Neural cell (in vitro differentiated cells): ENCODE results near the gene SLMAP. TPM values are rescaled to one million over a fixed set of nuclear protein-coding genes. Genes with fewer than 3 reads are reported as not detected.

ENCODE experiments used
- H2AFZ ChIP-seq: fragments of 200-600, 300-800 bp; sonication (generic), shearing (Covaris generic); 2 replicates; pipeline ENCODE4 v1.6.0; 2014; ENCODE audit warnings: low read depth, mild to moderate bottlenecking, antibody characterized with exemption, low read length, moderate library complexity
- H3F3A ChIP-seq: fragments of 200-600 bp; shearing (Covaris generic); 2 replicates; pipeline ENCODE4 v1.6.1; 2016; ENCODE audit warnings: mild to moderate bottlenecking, moderate library complexity, mixed read lengths, antibody characterized with exemption, low read length; ENCODE audit not compliant: insufficient read depth, poor library complexity, severe bottlenecking
- H3K27ac ChIP-seq: fragments of 200-600, 300-800 bp; sonication (generic), shearing (Covaris generic); 2 replicates; pipeline ENCODE4 v1.5.1; 2014; ENCODE audit warnings: mild to moderate bottlenecking, low read length, moderate library complexity
- H3K27me3 ChIP-seq: fragments of 300-800, 200-600 bp; sonication (generic), shearing (Covaris generic); 2 replicates; pipeline ENCODE4 v1.6.0; 2014; ENCODE audit warnings: mild to moderate bottlenecking, low read depth, low read length, moderate library complexity; ENCODE audit not compliant: insufficient read depth
- H3K36me3 ChIP-seq: fragments of 300-800, 200-600 bp; sonication (generic), shearing (Covaris generic); 2 replicates; pipeline ENCODE4 v1.5.1; 2014; ENCODE audit warnings: mild to moderate bottlenecking, antibody characterized with exemption, low read length, moderate library complexity; ENCODE audit not compliant: insufficient read depth
- H3K4me2 ChIP-seq: fragments of 300-800, 200-600 bp; sonication (generic), shearing (Covaris generic); 2 replicates; pipeline ENCODE4 v1.6.0; 2014; ENCODE audit warnings: mild to moderate bottlenecking, low read length
- H3K4me3 ChIP-seq: fragments of 300-800, 200-600 bp; sonication (generic), shearing (Covaris generic); 2 replicates; pipeline ENCODE4 v1.5.1; 2014; ENCODE audit warnings: mild to moderate bottlenecking, low read length, moderate library complexity
- H3K79me2 ChIP-seq: fragments of 200-600 bp; shearing (Covaris generic); replicated peaks from 2 replicates; pipeline ENCODE4 v1.6.0; 2014; ENCODE audit warnings: mild to moderate bottlenecking, low read length, moderate library complexity; ENCODE audit not compliant: insufficient read depth
- H3K9ac ChIP-seq: fragments of 300-800, 200-600 bp; sonication (generic), shearing (Covaris generic); 2 replicates; pipeline ENCODE4 v1.6.1; 2016; ENCODE audit warnings: mild to moderate bottlenecking, low read length, mixed read lengths
- H3K9me2 ChIP-seq: fragments of 200-600 bp; shearing (Covaris generic); 2 replicates; pipeline ENCODE4 v1.6.1; 2016; ENCODE audit warnings: mild to moderate bottlenecking, low read length, mixed read lengths; ENCODE audit not compliant: insufficient read depth
- H3K9me3 ChIP-seq: fragments of 200-600, 300-800 bp; sonication (generic), shearing (Covaris generic); 2 replicates; pipeline ENCODE4 v1.6.1; 2016; ENCODE audit warnings: mild to moderate bottlenecking, mixed run types, low read length, moderate library complexity, mixed read lengths
- H4K20me1 ChIP-seq: fragments of 200-600 bp; shearing (Covaris generic); 2 replicates; pipeline ENCODE4 v1.6.1; 2016; ENCODE audit warnings: mild to moderate bottlenecking, mixed run types; ENCODE audit not compliant: insufficient read depth
- EP300 ChIP-seq: fragments of 450-650 bp; conservative IDR thresholded peaks from 2 replicates; pipeline ENCODE4 v1.6.1; 2014; ENCODE audit warnings: antibody characterized with exemption, mild to moderate bottlenecking, moderate library complexity; ENCODE audit not compliant: poor library complexity, severe bottlenecking
- EZH2 ChIP-seq: fragments of 200-600, 300-800 bp; shearing (Covaris generic), sonication (generic); IDR thresholded peaks from 2 replicates; pipeline ENCODE4 v1.6.1; 2014; ENCODE audit warnings: antibody characterized with exemption, low read length, borderline replicate concordance, mild to moderate bottlenecking; ENCODE audit not compliant: insufficient read depth, poor library complexity, severe bottlenecking
- MXI1 ChIP-seq: fragments of 450-650 bp; conservative IDR thresholded peaks from 2 replicates; pipeline ENCODE4 v1.6.1; 2014; ENCODE audit warnings: antibody characterized with exemption, mild to moderate bottlenecking; ENCODE audit not compliant: poor library complexity, severe bottlenecking
- POLR2AphosphoS5 ChIP-seq: IDR thresholded peaks from 2 replicates; pipeline ENCODE4 v1.6.1; 2012
- RAD21 ChIP-seq: fragments of 450-650 bp; conservative IDR thresholded peaks from 2 replicates; pipeline ENCODE4 v1.6.1; 2014; ENCODE audit warnings: antibody characterized with exemption, mild to moderate bottlenecking, moderate library complexity
- SMC3 ChIP-seq: fragments of 450-650 bp; conservative IDR thresholded peaks from 2 replicates; pipeline ENCODE4 v1.6.1; 2014; ENCODE audit warnings: antibody characterized with exemption, mild to moderate bottlenecking, moderate library complexity; ENCODE audit not compliant: poor library complexity
- TAF1 ChIP-seq: IDR thresholded peaks from 2 replicates; pipeline ENCODE4 v1.6.1; 2012; ENCODE audit warnings: low read depth
- polyA plus RNA-seq: library from polyadenylated mRNA; depleted of rRNA; stranded (reverse); fragments of >200 nt; gene quantifications from 2 replicates; pipeline ENCODE4 v1.2.3, GENCODE V29; 2014
- TF ChIP-seq, protein P1 (sequence below): fragments of 450-650 bp; IDR thresholded peaks from 2 replicates; pipeline ENCODE4 v1.5.1; 2014; ENCODE audit warnings: antibody characterized with exemption, mild to moderate bottlenecking, moderate library complexity; ENCODE audit not compliant: poor library complexity, severe bottlenecking
- TF ChIP-seq, protein P2 (sequence below): IDR thresholded peaks from 2 replicates; pipeline ENCODE4 v1.6.1; 2012; ENCODE audit warnings: borderline replicate concordance

The SLMAP gene
- polyA plus RNA-seq, 1 donor from 2014 or later = 42.1 TPM

DNA sequence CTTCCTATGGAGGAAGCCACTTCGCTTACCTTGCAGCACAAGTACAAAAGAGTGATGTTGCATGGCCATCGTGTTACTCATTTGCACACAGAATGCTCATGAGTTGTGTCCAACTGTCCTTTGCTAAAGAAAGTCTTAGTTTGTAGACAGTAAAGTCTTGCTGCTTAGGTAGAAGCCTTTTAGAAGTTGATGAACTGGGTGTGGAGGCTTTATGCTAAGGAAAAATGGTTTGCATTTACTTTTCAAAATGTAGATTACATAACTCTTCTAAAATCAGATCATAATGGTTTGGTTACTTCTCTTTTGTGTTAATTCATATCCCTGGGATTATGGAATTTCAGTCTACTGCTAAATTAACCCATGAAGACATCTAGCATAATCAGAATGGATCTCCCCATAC, 167.6 kb downstream of the SLMAP start:
- Histone ChIP-seq H2AFZ (no peak overlapping the region), H3K27me3 (no peaks in the 10 kb centered on the region), H3K4me2 (no peak overlapping the region), H3K27ac (no peak overlapping the region), H3K36me3 (peaks cover 3% of the 10 kb centered on the region), H3K9me3 (no peaks in the 10 kb centered on the region), H3K9me2 (no peaks in the 10 kb centered on the region), H3F3A (no peaks in the 10 kb centered on the region), H3K4me3 (no peak overlapping the region), H3K79me2 (no peaks in the 10 kb centered on the region), H3K9ac (no peak overlapping the region), H4K20me1 (no peaks in the 10 kb centered on the region)
- no peak for TF ChIP-seq EZH2
- no peak for TF ChIP-seq POLR2AphosphoS5
- TF ChIP-seq RAD21 = no peak
- no peak for TF ChIP-seq TAF1
- no peak for TF ChIP-seq MXI1
- TF ChIP-seq SMC3 = no peak
- no peak for TF ChIP-seq EP300
- TF ChIP-seq, protein P1, sequence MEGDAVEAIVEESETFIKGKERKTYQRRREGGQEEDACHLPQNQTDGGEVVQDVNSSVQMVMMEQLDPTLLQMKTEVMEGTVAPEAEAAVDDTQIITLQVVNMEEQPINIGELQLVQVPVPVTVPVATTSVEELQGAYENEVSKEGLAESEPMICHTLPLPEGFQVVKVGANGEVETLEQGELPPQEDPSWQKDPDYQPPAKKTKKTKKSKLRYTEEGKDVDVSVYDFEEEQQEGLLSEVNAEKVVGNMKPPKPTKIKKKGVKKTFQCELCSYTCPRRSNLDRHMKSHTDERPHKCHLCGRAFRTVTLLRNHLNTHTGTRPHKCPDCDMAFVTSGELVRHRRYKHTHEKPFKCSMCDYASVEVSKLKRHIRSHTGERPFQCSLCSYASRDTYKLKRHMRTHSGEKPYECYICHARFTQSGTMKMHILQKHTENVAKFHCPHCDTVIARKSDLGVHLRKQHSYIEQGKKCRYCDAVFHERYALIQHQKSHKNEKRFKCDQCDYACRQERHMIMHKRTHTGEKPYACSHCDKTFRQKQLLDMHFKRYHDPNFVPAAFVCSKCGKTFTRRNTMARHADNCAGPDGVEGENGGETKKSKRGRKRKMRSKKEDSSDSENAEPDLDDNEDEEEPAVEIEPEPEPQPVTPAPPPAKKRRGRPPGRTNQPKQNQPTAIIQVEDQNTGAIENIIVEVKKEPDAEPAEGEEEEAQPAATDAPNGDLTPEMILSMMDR = no peak
- TF ChIP-seq, protein P2, sequence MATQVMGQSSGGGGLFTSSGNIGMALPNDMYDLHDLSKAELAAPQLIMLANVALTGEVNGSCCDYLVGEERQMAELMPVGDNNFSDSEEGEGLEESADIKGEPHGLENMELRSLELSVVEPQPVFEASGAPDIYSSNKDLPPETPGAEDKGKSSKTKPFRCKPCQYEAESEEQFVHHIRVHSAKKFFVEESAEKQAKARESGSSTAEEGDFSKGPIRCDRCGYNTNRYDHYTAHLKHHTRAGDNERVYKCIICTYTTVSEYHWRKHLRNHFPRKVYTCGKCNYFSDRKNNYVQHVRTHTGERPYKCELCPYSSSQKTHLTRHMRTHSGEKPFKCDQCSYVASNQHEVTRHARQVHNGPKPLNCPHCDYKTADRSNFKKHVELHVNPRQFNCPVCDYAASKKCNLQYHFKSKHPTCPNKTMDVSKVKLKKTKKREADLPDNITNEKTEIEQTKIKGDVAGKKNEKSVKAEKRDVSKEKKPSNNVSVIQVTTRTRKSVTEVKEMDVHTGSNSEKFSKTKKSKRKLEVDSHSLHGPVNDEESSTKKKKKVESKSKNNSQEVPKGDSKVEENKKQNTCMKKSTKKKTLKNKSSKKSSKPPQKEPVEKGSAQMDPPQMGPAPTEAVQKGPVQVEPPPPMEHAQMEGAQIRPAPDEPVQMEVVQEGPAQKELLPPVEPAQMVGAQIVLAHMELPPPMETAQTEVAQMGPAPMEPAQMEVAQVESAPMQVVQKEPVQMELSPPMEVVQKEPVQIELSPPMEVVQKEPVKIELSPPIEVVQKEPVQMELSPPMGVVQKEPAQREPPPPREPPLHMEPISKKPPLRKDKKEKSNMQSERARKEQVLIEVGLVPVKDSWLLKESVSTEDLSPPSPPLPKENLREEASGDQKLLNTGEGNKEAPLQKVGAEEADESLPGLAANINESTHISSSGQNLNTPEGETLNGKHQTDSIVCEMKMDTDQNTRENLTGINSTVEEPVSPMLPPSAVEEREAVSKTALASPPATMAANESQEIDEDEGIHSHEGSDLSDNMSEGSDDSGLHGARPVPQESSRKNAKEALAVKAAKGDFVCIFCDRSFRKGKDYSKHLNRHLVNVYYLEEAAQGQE = no peak

DNA sequence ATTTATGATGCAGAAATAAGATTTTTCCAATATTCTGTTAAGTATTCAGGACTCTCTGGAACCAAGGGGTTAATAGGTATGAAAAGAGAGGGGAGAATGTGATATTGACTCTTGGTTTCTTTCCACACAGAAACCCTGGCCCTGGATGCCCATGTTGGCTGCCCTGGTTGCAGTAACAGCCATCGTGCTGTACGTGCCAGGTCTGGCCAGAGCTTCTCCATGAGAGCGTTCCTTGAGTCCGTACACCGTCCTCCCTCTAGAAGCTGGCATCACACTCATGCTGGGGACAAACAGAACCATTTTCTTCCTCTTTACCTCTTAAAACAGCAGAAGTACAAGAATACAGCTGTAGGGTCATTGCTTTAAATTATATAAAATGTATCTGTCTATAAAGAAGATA, 171.1 kb downstream of the SLMAP start:
- H3F3A ChIP-seq = no peaks in the 10 kb centered on the region
- no peak for TF ChIP-seq SMC3
- no peak for TF ChIP-seq TAF1
- no peak for TF ChIP-seq MXI1
- H3K79me2 ChIP-seq = no peaks in the 10 kb centered on the region
- H3K36me3 ChIP-seq = no peaks in the 10 kb centered on the region
- H3K4me3 ChIP-seq = no peak overlapping the region
- no peak overlapping the region for H2AFZ ChIP-seq
- H3K9me2 ChIP-seq = no peaks in the 10 kb centered on the region
- H3K4me2 ChIP-seq = no peak overlapping the region
- H3K27me3 ChIP-seq = no peaks in the 10 kb centered on the region
- no peak overlapping the region for H3K27ac ChIP-seq
- no peaks in the 10 kb centered on the region for H4K20me1 ChIP-seq
- no peaks in the 10 kb centered on the region for H3K9me3 ChIP-seq
- no peak overlapping the region for H3K9ac ChIP-seq

DNA sequence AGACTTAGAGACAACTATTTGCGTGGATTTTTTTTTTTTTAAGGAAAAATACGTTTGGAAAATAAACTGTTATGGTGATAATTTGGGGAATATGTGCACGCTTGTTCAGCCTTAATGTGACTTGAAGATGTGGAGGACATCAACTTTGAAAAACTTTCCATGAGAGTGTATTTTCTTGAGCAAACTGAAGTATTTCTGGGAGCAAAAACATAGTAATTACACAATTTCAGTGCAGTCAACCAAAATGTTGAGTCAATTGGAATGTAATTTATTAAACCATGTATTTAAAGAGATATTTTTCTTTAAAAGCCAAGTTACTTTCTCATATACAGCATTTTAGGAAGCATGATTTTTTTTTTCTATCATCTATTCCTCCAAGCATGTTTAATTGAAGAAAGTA, 171.8 kb downstream of the SLMAP start:
- Histone ChIP-seq H3K9me3 (no peaks in the 10 kb centered on the region), H3K36me3 (no peaks in the 10 kb centered on the region), H2AFZ (no peak overlapping the region), H3K27ac (no peak overlapping the region), H3K4me2 (no peak overlapping the region), H3K9me2 (no peaks in the 10 kb centered on the region), H3K4me3 (no peak overlapping the region), H3K9ac (no peak overlapping the region), H3F3A (no peaks in the 10 kb centered on the region), H3K27me3 (no peaks in the 10 kb centered on the region), H3K79me2 (no peaks in the 10 kb centered on the region), H4K20me1 (no peaks in the 10 kb centered on the region)
- TF ChIP-seq POLR2AphosphoS5 = no peak
- TF ChIP-seq EZH2 = no peak
- TF ChIP-seq, protein P1 = no peak
- no peak for TF ChIP-seq TAF1
- TF ChIP-seq SMC3 = no peak
- TF ChIP-seq EP300 = no peak
- no peak for TF ChIP-seq MXI1
- no peak for TF ChIP-seq RAD21
- TF ChIP-seq, protein P2 = no peak
